ENCODE measurements around the gene PAGE2.
A peak's percentile ranks its signal among the peaks of the same experiment; 100 is the strongest.
"Not testable (repeated sequence)": the region's sequence is repeated elsewhere in the genome, so short reads cannot be mapped to it uniquely, and the experiment has no call there.

PAGE2 gene

DNA sequence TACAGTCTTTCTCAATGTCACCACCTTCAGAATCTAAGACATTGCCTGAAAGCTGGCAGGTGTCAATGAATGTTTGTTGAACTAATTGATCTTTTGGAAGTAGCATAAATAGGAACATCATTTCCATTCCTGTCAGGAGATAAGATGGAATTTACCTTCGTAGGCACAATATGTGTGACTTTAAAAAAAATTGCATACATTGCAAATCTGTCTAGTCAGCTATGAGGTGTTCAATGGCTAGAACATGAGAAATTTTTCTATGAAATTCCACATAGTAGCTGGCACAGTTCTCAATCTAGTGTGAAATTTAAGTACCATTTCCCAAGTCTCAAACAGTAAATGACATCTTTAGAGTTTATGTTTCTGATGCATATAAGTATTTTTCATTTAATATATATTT, 10.3 kb downstream of the PAGE2 start:
- H3K27ac ChIP-seq (ENCODE audit: low read depth, low read length): no peak overlapping the region
- H3K4me1 ChIP-seq (ENCODE audit: control insufficient read depth, insufficient read depth, low read length): no peaks in the 10 kb centered on the region; the same call in 1 of the 2 replicates
- H3K27me3 ChIP-seq (ENCODE audit: control insufficient read depth, insufficient read depth, low read length): no peaks in the 10 kb centered on the region
- no peaks in the 10 kb centered on the region for H3K36me3 ChIP-seq (ENCODE audit: control insufficient read depth, insufficient read depth, low read length)
- no peak overlapping the region for H3K9ac ChIP-seq (ENCODE audit: low read length)
- no peak overlapping the region for H3K4me3 ChIP-seq (ENCODE audit: low read depth, low read length)
- H3K9me3 ChIP-seq (ENCODE audit: control insufficient read depth, insufficient read depth, low read depth, low read length): no peaks in the 10 kb centered on the region; the same call in 1 of the 2 replicates

- H3K9me3 ChIP-seq (ENCODE audit: control insufficient read depth, insufficient read depth, low read depth, low read length): no peaks in the 10 kb centered on the region; the same call in 1 of the 2 replicates
These were observed 13.9 kb downstream of the PAGE2 start for GRCh38 chrX:55102754-55103153.

GRCh38 chrX:55107262-55107661, 18.4 kb downstream of the PAGE2 start:
- H3K4me1 ChIP-seq (ENCODE audit: control insufficient read depth, insufficient read depth, low read length): no peaks in the 10 kb centered on the region
- H3K9me3 ChIP-seq (ENCODE audit: control insufficient read depth, insufficient read depth, low read depth, low read length): peaks cover 3% of the 10 kb centered on the region; the same call in 1 of the 2 replicates
- no peaks in the 10 kb centered on the region for H3K36me3 ChIP-seq (ENCODE audit: control insufficient read depth, insufficient read depth, low read length)
- H3K4me3 ChIP-seq (ENCODE audit: low read depth, low read length): no peak overlapping the region
- no peaks in the 10 kb centered on the region for H3K27me3 ChIP-seq (ENCODE audit: control insufficient read depth, insufficient read depth, low read length)
- H3K27ac ChIP-seq (ENCODE audit: low read depth, low read length): no peak overlapping the region
- H3K9ac ChIP-seq (ENCODE audit: low read length): no peak overlapping the region

More at GRCh38 chrX:55102754-55103153, 13.9 kb downstream of the PAGE2 start:
- Histone ChIP-seq H3K9ac (ENCODE audit: low read length) (no peak overlapping the region), H3K36me3 (ENCODE audit: control insufficient read depth, insufficient read depth, low read length) (no peaks in the 10 kb centered on the region), H3K27ac (ENCODE audit: low read depth, low read length) (no peak overlapping the region), H3K4me3 (ENCODE audit: low read depth, low read length) (no peak overlapping the region), H3K4me1 (ENCODE audit: control insufficient read depth, insufficient read depth, low read length) (no peaks in the 10 kb centered on the region), H3K27me3 (ENCODE audit: control insufficient read depth, insufficient read depth, low read length) (no peaks in the 10 kb centered on the region)

GRCh38 chrX:55107911-55108310, 19.1 kb downstream of the PAGE2 start:
- no peak overlapping the region for H3K9ac ChIP-seq (ENCODE audit: low read length)
- H3K36me3 ChIP-seq (ENCODE audit: control insufficient read depth, insufficient read depth, low read length): no peaks in the 10 kb centered on the region
- no peak overlapping the region for H3K4me3 ChIP-seq (ENCODE audit: low read depth, low read length)
- no peaks in the 10 kb centered on the region for H3K4me1 ChIP-seq (ENCODE audit: control insufficient read depth, insufficient read depth, low read length)
- H3K9me3 ChIP-seq (ENCODE audit: control insufficient read depth, insufficient read depth, low read depth, low read length): peaks cover 3% of the 10 kb centered on the region; the same call in 1 of the 2 replicates
- no peak overlapping the region for H3K27ac ChIP-seq (ENCODE audit: low read depth, low read length)
- H3K27me3 ChIP-seq (ENCODE audit: control insufficient read depth, insufficient read depth, low read length): no peaks in the 10 kb centered on the region

- H3K9me3 ChIP-seq (ENCODE audit: control insufficient read depth, insufficient read depth, low read depth, low read length): peaks cover 5% of the 10 kb centered on the region; the same call in 1 of the 2 replicates
- no peaks in the 10 kb centered on the region for H3K36me3 ChIP-seq (ENCODE audit: control insufficient read depth, insufficient read depth, low read length)
- no peaks in the 10 kb centered on the region for H3K4me1 ChIP-seq (ENCODE audit: control insufficient read depth, insufficient read depth, low read length)
- no peak overlapping the region for H3K9ac ChIP-seq (ENCODE audit: low read length)
- H3K4me3 ChIP-seq (ENCODE audit: low read depth, low read length): no peak overlapping the region
- no peaks in the 10 kb centered on the region for H3K27me3 ChIP-seq (ENCODE audit: control insufficient read depth, insufficient read depth, low read length)
- no peak overlapping the region for H3K27ac ChIP-seq (ENCODE audit: low read depth, low read length)
These were observed 20.5 kb downstream of the PAGE2 start for GRCh38 chrX:55109306-55109705.

GRCh38 chrX:55111578-55112254, 22.9 kb downstream of the PAGE2 start:
- no peak overlapping the region for H3K4me3 ChIP-seq (ENCODE audit: low read depth, low read length)
- peaks cover 9% of the 10 kb centered on the region; the same call in 1 of the 2 replicates for H3K9me3 ChIP-seq (ENCODE audit: control insufficient read depth, insufficient read depth, low read depth, low read length)
- no peak overlapping the region for H3K27ac ChIP-seq (ENCODE audit: low read depth, low read length)
- no peaks in the 10 kb centered on the region for H3K4me1 ChIP-seq (ENCODE audit: control insufficient read depth, insufficient read depth, low read length)
- H3K9ac ChIP-seq (ENCODE audit: low read length): no peak overlapping the region
- H3K36me3 ChIP-seq (ENCODE audit: control insufficient read depth, insufficient read depth, low read length): no peaks in the 10 kb centered on the region
- no peaks in the 10 kb centered on the region for H3K27me3 ChIP-seq (ENCODE audit: control insufficient read depth, insufficient read depth, low read length)

DNA sequence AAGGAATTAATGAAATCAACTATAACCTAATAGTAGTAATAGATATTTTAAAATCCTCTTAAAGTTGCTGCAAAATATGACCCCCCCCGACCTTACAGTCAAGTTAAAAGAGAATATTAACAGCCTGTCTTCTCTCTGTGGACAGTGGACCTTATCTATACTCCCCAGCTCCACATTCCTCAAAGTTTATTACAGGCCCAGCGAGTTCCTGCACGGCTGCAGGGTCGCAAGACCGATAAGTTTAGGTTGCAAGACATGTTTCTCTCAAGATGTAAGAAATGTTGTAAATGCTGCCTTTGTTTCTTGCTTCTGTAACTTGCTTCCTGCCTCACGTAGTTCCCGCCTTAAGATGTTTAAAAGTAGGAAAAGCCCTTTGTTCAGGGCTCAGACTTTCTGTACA, 27.8 kb downstream of the PAGE2 start:
- H3K27me3 ChIP-seq (ENCODE audit: control insufficient read depth, insufficient read depth, low read length); H3K36me3 ChIP-seq (ENCODE audit: control insufficient read depth, insufficient read depth, low read length); H3K4me3 ChIP-seq (ENCODE audit: low read depth, low read length); H3K27ac ChIP-seq (ENCODE audit: low read depth, low read length); H3K4me1 ChIP-seq (ENCODE audit: control insufficient read depth, insufficient read depth, low read length); H3K9ac ChIP-seq (ENCODE audit: low read length): not testable (repeated sequence)
- peaks cover 13% of the 10 kb centered on the region; the same call in 1 of the 2 replicates for H3K9me3 ChIP-seq (ENCODE audit: control insufficient read depth, insufficient read depth, low read depth, low read length)

GRCh38 chrX:55118574-55118973, 29.8 kb downstream of the PAGE2 start:
- no peaks in the 10 kb centered on the region for H3K36me3 ChIP-seq (ENCODE audit: control insufficient read depth, insufficient read depth, low read length)
- peaks cover 11% of the 10 kb centered on the region; the same call in 1 of the 2 replicates for H3K4me1 ChIP-seq (ENCODE audit: control insufficient read depth, insufficient read depth, low read length)
- H3K9me3 ChIP-seq (ENCODE audit: control insufficient read depth, insufficient read depth, low read depth, low read length): peaks cover 13% of the 10 kb centered on the region; the same call in 1 of the 2 replicates
- H3K9ac ChIP-seq (ENCODE audit: low read length): no peak overlapping the region
- H3K4me3 ChIP-seq (ENCODE audit: low read depth, low read length): no peak overlapping the region
- no peak overlapping the region for H3K27ac ChIP-seq (ENCODE audit: low read depth, low read length)
- H3K27me3 ChIP-seq (ENCODE audit: control insufficient read depth, insufficient read depth, low read length): no peaks in the 10 kb centered on the region

GRCh38 chrX:55119271-55119670, 30.5 kb downstream of the PAGE2 start:
- Histone ChIP-seq H3K36me3 (ENCODE audit: control insufficient read depth, insufficient read depth, low read length) (no peaks in the 10 kb centered on the region), H3K9ac (ENCODE audit: low read length) (no peak overlapping the region), H3K27ac (ENCODE audit: low read depth, low read length) (no peak overlapping the region), H3K4me1 (ENCODE audit: control insufficient read depth, insufficient read depth, low read length) (peaks cover 11% of the 10 kb centered on the region; the same call in 1 of the 2 replicates), H3K27me3 (ENCODE audit: control insufficient read depth, insufficient read depth, low read length) (0 out of 2 replicates have a peak, but pooled peaks cover 3% of the 10 kb centered on the region), H3K9me3 (ENCODE audit: control insufficient read depth, insufficient read depth, low read depth, low read length) (peaks cover 14% of the 10 kb centered on the region; the same call in 1 of the 2 replicates), H3K4me3 (ENCODE audit: low read depth, low read length) (no peak overlapping the region)

GRCh38 chrX:55119712-55120111, 30.9 kb downstream of the PAGE2 start:
- Histone ChIP-seq H3K9ac (ENCODE audit: low read length) (peak overlapping the region; percentile 32), H3K27ac (ENCODE audit: low read depth, low read length) (peak overlapping the region; percentile 23; the same call in 1 of the 2 replicates), H3K9me3 (ENCODE audit: control insufficient read depth, insufficient read depth, low read depth, low read length) (peaks cover 11% of the 10 kb centered on the region; the same call in 1 of the 2 replicates), H3K4me3 (ENCODE audit: low read depth, low read length) (no peak overlapping the region), H3K4me1 (ENCODE audit: control insufficient read depth, insufficient read depth, low read length) (peaks cover 11% of the 10 kb centered on the region; the same call in 1 of the 2 replicates), H3K27me3 (ENCODE audit: control insufficient read depth, insufficient read depth, low read length) (0 out of 2 replicates have a peak, but pooled peaks cover 3% of the 10 kb centered on the region), H3K36me3 (ENCODE audit: control insufficient read depth, insufficient read depth, low read length) (no peaks in the 10 kb centered on the region)

DNA sequence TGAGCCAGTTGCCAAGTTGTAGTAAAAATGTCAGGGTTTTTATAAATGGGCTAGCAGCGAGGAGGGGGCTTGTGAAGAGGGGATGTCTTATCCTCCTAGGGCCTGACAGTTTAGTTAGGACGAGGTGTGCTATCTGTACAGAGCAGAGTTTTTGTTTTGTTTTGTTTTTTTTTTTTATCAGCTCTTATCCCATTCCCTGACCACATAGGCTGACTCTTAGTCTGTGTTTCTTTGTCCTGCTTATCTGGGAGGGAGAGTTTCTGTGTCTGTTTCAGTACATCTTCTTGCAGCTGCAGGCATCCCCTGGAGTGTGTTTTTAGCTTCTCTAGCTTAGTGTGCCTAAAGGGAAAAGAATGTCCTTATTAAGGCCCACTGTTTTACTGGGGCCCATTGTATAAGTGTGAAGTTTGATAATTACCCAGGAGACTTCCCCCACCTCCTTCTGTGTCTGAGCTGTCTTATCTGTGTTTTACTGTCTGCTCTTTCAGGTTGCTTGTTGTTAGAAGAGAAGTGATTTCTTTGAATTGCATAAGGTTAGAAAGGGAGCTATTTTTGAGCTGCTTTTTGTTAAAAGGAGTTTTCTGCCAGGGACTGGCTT, 32.0 kb downstream of the PAGE2 start:
- 0 out of 2 replicates have a peak, but pooled peaks cover 3% of the 10 kb centered on the region for H3K27me3 ChIP-seq (ENCODE audit: control insufficient read depth, insufficient read depth, low read length)
- peaks cover 11% of the 10 kb centered on the region; the same call in 1 of the 2 replicates for H3K9me3 ChIP-seq (ENCODE audit: control insufficient read depth, insufficient read depth, low read depth, low read length)
- peak overlapping the region; percentile 64; the same call in 1 of the 2 replicates for H3K27ac ChIP-seq (ENCODE audit: low read depth, low read length)
- H3K4me3 ChIP-seq (ENCODE audit: low read depth, low read length): no peak overlapping the region
- H3K9ac ChIP-seq (ENCODE audit: low read length): peak overlapping the region; percentile 49
- no peaks in the 10 kb centered on the region for H3K36me3 ChIP-seq (ENCODE audit: control insufficient read depth, insufficient read depth, low read length)
- H3K4me1 ChIP-seq (ENCODE audit: control insufficient read depth, insufficient read depth, low read length): peaks cover 11% of the 10 kb centered on the region; the same call in 1 of the 2 replicates
